ENCODE data around the gene WHRN. TPM values are rescaled to one million over a fixed set of nuclear protein-coding genes. Genes with fewer than 3 reads are reported as not detected.
A peak's percentile ranks its signal among the peaks of the same experiment; 100 is the strongest.

WHRN gene
- total RNA-seq, 1 experiment from 2014 or later, result 24.3 TPM

DNA sequence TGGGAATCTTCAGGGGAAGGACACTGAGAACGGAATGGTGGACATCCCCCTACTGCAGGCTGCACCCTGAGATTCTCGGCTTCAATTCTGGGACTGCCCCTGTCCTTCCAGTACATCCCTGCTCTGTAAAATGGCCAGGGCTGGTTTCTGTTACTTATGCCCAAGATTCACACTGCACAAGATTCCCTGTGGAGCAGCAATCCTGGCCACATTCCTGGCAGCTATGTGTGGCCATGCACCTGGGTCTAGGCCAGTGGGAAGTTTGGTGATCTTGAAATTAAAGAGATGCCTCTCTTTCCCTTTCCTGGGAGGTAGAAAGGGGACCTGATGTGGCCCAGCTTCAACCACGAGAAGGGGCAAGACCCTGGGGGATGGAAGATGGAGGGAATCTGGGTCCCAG is 27.6 kb downstream of the WHRN start:
- Mint-ChIP-seq H3K27me3 (ENCODE audit: low read depth) (no peaks in the 10 kb centered on the region), H3K4me1 (peaks cover 17% of the 10 kb centered on the region), H3K27ac (no peak overlapping the region), H3K36me3 (no peaks in the 10 kb centered on the region), H3K9me3 (no peaks in the 10 kb centered on the region), H3K4me3 (no peak overlapping the region)
- peak; percentile 24; the same call in 1 of the 2 replicates for ATAC-seq
- TF ChIP-seq ETV6 (CRISPR knock-in tag; IDR thresholded peaks at IDR 0.05) (no peak), ZNF232 (CRISPR knock-in tag; IDR thresholded peaks at IDR 0.05) (no peak), KAT7 (CRISPR knock-in tag; IDR thresholded peaks at IDR 0.05; ENCODE audit: borderline replicate concordance) (no peak), CREB1 (CRISPR knock-in tag; IDR thresholded peaks at IDR 0.05) (no peak), FOXJ3 (CRISPR knock-in tag; IDR thresholded peaks at IDR 0.05; ENCODE audit: borderline replicate concordance) (no peak), FOXP1 (CRISPR knock-in tag; IDR thresholded peaks at IDR 0.05; ENCODE audit: borderline replicate concordance) (no peak), TEAD4 (CRISPR knock-in tag; IDR thresholded peaks at IDR 0.05) (no peak), SOX15 (CRISPR knock-in tag; IDR thresholded peaks at IDR 0.05) (no peak)
- TF ChIP-seq, protein P1, sequence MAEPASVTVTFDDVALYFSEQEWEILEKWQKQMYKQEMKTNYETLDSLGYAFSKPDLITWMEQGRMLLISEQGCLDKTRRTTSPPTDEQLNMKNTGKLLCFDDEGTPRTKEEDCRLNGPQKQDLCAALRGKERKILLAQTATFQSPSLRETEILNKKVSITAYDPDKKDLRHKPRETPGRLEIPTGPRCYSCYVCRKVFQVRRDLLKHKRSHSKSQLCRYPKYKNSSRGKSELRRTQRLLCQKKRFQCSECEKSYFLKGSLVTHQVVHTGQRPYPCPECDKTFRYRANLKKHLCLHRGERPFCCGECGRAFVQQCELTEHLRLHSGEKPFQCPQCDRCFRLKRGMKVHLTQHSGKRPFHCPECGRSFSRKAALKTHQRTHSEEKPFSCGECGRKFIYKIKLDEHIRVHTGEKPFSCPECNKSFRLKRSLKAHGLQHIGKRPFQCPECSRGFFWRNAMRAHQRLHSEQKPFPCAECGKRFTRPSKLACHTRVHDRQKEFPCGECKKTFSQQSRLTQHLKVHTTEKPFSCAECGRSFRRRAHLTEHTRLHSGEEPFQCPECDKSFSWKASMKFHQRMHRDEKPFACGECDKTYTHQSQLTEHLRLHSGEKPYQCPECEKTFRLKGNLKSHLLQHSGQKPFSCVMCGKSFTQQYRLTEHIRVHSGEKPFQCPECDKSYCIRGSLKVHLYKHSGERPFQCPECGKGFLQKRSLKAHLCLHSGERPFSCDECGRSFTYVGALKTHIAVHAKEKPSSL (CRISPR knock-in tag; conservative IDR thresholded peaks at IDR 0.05), result no peak
- TF ChIP-seq, protein P2, sequence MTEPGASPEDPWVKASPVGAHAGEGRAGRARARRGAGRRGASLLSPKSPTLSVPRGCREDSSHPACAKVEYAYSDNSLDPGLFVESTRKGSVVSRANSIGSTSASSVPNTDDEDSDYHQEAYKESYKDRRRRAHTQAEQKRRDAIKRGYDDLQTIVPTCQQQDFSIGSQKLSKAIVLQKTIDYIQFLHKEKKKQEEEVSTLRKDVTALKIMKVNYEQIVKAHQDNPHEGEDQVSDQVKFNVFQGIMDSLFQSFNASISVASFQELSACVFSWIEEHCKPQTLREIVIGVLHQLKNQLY (CRISPR knock-in tag; IDR thresholded peaks at IDR 0.05), result no peak
- ChIA-PET POLR2A (interaction anchor here (0.9 kb wide), 1 partner anchor 26 kb away, joined by 3 read pairs; no protein-coding TSS in a partner anchor), CTCF (no interaction called here)
- no peak for DNase-seq (ENCODE audit: low spot score)

DNA sequence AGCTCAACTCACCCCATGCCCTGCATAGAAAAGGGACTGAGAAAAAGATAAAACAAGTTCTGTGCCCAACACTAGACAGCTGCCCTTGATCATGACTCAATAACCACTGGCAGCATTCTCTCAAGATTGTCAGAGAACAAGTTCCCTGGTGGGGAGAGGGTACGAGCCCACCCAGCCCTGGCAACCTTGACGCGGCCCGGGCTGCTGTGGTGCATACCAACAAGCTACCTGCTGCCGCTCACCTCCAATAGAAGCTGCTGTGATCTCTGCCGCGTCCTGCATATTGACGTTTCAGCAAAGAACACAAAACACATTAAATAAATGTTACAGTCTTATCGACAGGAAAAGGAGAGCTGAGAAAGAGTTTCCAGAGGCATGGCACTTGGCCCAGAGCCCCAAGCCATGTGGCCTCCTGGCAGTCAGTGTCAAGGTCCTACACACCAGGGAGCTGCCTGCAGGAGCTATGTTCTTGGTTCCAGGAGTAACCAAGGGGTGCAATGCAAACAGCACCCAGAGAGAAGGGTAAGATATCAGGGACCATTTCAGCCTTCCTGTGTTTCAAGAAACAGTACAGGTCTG is 28.3 kb downstream of the WHRN start:
- no peaks in the 10 kb centered on the region for H3K27me3 Mint-ChIP-seq (ENCODE audit: low read depth)
- ChIA-PET POLR2A (interaction anchor here (0.9 kb wide), 1 partner anchor 25 kb away, joined by 3 read pairs; no protein-coding TSS in a partner anchor), CTCF (interaction anchor here (3.2 kb wide), 1 partner anchor 71 kb away, joined by 14 read pairs; no protein-coding TSS in a partner anchor)
- H3K4me1 Mint-ChIP-seq, result peaks cover 12% of the 10 kb centered on the region
- ATAC-seq (no peak), DNase-seq (ENCODE audit: low spot score) (no peak)
- no peak for TF ChIP-seq RORB (CRISPR knock-in tag; IDR thresholded peaks at IDR 0.05)
- no peak for TF ChIP-seq NR3C1 (CRISPR knock-in tag; conservative IDR thresholded peaks at IDR 0.05; ENCODE audit: low read depth)
- no peak for TF ChIP-seq TP53 (CRISPR knock-in tag; IDR thresholded peaks at IDR 0.05)
- TF ChIP-seq NFYB (CRISPR knock-in tag; conservative IDR thresholded peaks at IDR 0.05; ENCODE audit: low read depth), result no peak
- TF ChIP-seq, protein P3, sequence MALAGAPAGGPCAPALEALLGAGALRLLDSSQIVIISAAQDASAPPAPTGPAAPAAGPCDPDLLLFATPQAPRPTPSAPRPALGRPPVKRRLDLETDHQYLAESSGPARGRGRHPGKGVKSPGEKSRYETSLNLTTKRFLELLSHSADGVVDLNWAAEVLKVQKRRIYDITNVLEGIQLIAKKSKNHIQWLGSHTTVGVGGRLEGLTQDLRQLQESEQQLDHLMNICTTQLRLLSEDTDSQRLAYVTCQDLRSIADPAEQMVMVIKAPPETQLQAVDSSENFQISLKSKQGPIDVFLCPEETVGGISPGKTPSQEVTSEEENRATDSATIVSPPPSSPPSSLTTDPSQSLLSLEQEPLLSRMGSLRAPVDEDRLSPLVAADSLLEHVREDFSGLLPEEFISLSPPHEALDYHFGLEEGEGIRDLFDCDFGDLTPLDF (CRISPR knock-in tag; IDR thresholded peaks at IDR 0.05), result no peak
- no peak for TF ChIP-seq CREB1 (CRISPR knock-in tag; IDR thresholded peaks at IDR 0.05)
- TF ChIP-seq ZNF317 (CRISPR knock-in tag; IDR thresholded peaks at IDR 0.05; ENCODE audit: borderline replicate concordance, low read depth), result no peak
- TF ChIP-seq JAZF1 (CRISPR knock-in tag; IDR thresholded peaks at IDR 0.05), result no peak
- no peak for TF ChIP-seq ATF1 (CRISPR knock-in tag; IDR thresholded peaks at IDR 0.05)
- TF ChIP-seq, protein P4, sequence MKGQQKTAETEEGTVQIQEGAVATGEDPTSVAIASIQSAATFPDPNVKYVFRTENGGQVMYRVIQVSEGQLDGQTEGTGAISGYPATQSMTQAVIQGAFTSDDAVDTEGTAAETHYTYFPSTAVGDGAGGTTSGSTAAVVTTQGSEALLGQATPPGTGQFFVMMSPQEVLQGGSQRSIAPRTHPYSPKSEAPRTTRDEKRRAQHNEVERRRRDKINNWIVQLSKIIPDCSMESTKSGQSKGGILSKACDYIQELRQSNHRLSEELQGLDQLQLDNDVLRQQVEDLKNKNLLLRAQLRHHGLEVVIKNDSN (CRISPR knock-in tag; IDR thresholded peaks at IDR 0.05), result no peak
- TF ChIP-seq EMX1 (CRISPR knock-in tag; IDR thresholded peaks at IDR 0.05), result no peak
- TF ChIP-seq FOXK1 (CRISPR knock-in tag; IDR thresholded peaks at IDR 0.05), result no peak
- H3K27ac Mint-ChIP-seq, result no peak overlapping the region
- H3K4me3 Mint-ChIP-seq, result no peak overlapping the region
- no peaks in the 10 kb centered on the region for H3K36me3 Mint-ChIP-seq
- no peaks in the 10 kb centered on the region for H3K9me3 Mint-ChIP-seq
